ENCODE data around the gene HSPA1L. TPM values are rescaled to one million over a fixed set of nuclear protein-coding genes. Genes with fewer than 3 reads are reported as not detected.
"Not testable (repeated sequence)": the region's sequence is repeated elsewhere in the genome, so short reads cannot be mapped to it uniquely, and the experiment has no call there.

Gene HSPA1L
- total RNA-seq, 1 donor from 2014 or later: 0.98 TPM

GRCh38 chr6:31819871-31820299 is 4.8 kb upstream of the HSPA1L start:
- Histone ChIP-seq H3K36me3 (ENCODE audit: insufficient read depth, low read length) (no peaks in the 10 kb centered on the region), H3K27ac (ENCODE audit: low read depth, low read length) (no peak overlapping the region), H3K9ac (ENCODE audit: low read length) (no peak overlapping the region), H2AFZ (ENCODE audit: low read depth, low read length) (no peak overlapping the region), H3K4me1 (ENCODE audit: insufficient read depth, low read length) (peaks cover 13% of the 10 kb centered on the region), H3K79me2 (ENCODE audit: insufficient read depth, low read length) (peaks cover 19% of the 10 kb centered on the region), H3K4me2 (ENCODE audit: low read length) (no peak overlapping the region), H3K9me3 (ENCODE audit: insufficient read depth, low read depth, low read length) (no peaks in the 10 kb centered on the region), H4K20me1 (ENCODE audit: insufficient read depth, low read length) (peaks cover 16% of the 10 kb centered on the region), H3K4me3 (ENCODE audit: insufficient read depth, low read depth, low read length) (no peak overlapping the region), H3K27me3 (ENCODE audit: insufficient read depth, low read length) (no peaks in the 10 kb centered on the region)
- DNase-seq (ENCODE audit: low read depth): no peak
- Mint-ChIP-seq H3K4me1 (ENCODE audit: low read depth, unreplicated experiment) (peaks cover 12% of the 10 kb centered on the region), H3K9me3 (ENCODE audit: unreplicated experiment) (peaks cover 2% of the 10 kb centered on the region), H3K36me3 (ENCODE audit: low read depth, unreplicated experiment) (peaks cover 3% of the 10 kb centered on the region), H3K27ac (ENCODE audit: unreplicated experiment) (no peak overlapping the region), H3K4me3 (ENCODE audit: unreplicated experiment) (peak overlapping the region; percentile 31), H3K27me3 (ENCODE audit: low read depth, unreplicated experiment) (no peaks in the 10 kb centered on the region)
- no peak for TF ChIP-seq EZH2 (IDR thresholded peaks at IDR 0.05; ENCODE audit: insufficient read depth, low read length)
- TF ChIP-seq, protein P1, sequence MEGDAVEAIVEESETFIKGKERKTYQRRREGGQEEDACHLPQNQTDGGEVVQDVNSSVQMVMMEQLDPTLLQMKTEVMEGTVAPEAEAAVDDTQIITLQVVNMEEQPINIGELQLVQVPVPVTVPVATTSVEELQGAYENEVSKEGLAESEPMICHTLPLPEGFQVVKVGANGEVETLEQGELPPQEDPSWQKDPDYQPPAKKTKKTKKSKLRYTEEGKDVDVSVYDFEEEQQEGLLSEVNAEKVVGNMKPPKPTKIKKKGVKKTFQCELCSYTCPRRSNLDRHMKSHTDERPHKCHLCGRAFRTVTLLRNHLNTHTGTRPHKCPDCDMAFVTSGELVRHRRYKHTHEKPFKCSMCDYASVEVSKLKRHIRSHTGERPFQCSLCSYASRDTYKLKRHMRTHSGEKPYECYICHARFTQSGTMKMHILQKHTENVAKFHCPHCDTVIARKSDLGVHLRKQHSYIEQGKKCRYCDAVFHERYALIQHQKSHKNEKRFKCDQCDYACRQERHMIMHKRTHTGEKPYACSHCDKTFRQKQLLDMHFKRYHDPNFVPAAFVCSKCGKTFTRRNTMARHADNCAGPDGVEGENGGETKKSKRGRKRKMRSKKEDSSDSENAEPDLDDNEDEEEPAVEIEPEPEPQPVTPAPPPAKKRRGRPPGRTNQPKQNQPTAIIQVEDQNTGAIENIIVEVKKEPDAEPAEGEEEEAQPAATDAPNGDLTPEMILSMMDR (IDR thresholded peaks at IDR 0.05; ENCODE audit: insufficient read depth, low read depth, low read length): no peak
- no peak for FAIRE-seq

GRCh38 chr6:31817929-31818511 is 2.9 kb upstream of the HSPA1L start:
- Mint-ChIP-seq H3K4me1 (ENCODE audit: low read depth, unreplicated experiment) (peaks cover 18% of the 10 kb centered on the region), H3K4me3 (ENCODE audit: unreplicated experiment) (peak overlapping the region; percentile 81)
- H3K27me3 Mint-ChIP-seq (ENCODE audit: low read depth, unreplicated experiment); H3K9me3 Mint-ChIP-seq (ENCODE audit: unreplicated experiment); H3K27ac ChIP-seq (ENCODE audit: low read depth, low read length); H3K27me3 ChIP-seq (ENCODE audit: insufficient read depth, low read length); H3K9me3 ChIP-seq (ENCODE audit: insufficient read depth, low read depth, low read length); H3K36me3 Mint-ChIP-seq (ENCODE audit: low read depth, unreplicated experiment); H3K27ac Mint-ChIP-seq (ENCODE audit: unreplicated experiment); H2AFZ ChIP-seq (ENCODE audit: low read depth, low read length); DNase-seq (ENCODE audit: low read depth); H3K36me3 ChIP-seq (ENCODE audit: insufficient read depth, low read length); FAIRE-seq: not testable (repeated sequence)
- Histone ChIP-seq H4K20me1 (ENCODE audit: insufficient read depth, low read length) (peaks cover 16% of the 10 kb centered on the region), H3K79me2 (ENCODE audit: insufficient read depth, low read length) (peaks cover 19% of the 10 kb centered on the region), H3K4me3 (ENCODE audit: insufficient read depth, low read depth, low read length) (peak overlapping the region; percentile 49), H3K9ac (ENCODE audit: low read length) (peak overlapping the region; percentile 55), H3K4me2 (ENCODE audit: low read length) (peak overlapping the region; percentile 88), H3K4me1 (ENCODE audit: insufficient read depth, low read length) (peaks cover 22% of the 10 kb centered on the region)

GRCh38 chr6:31817133-31817928 is 2.2 kb upstream of the HSPA1L start:
- H3K4me1 Mint-ChIP-seq (ENCODE audit: low read depth, unreplicated experiment): peaks cover 14% of the 10 kb centered on the region
- peaks cover 19% of the 10 kb centered on the region for H3K79me2 ChIP-seq (ENCODE audit: insufficient read depth, low read length)
- not testable (repeated sequence) for H3K27me3 Mint-ChIP-seq (ENCODE audit: low read depth, unreplicated experiment); H3K36me3 Mint-ChIP-seq (ENCODE audit: low read depth, unreplicated experiment); H2AFZ ChIP-seq (ENCODE audit: low read depth, low read length); H3K9me3 ChIP-seq (ENCODE audit: insufficient read depth, low read depth, low read length); H3K9me3 Mint-ChIP-seq (ENCODE audit: unreplicated experiment); H3K27me3 ChIP-seq (ENCODE audit: insufficient read depth, low read length); DNase-seq (ENCODE audit: low read depth); H3K36me3 ChIP-seq (ENCODE audit: insufficient read depth, low read length); H3K27ac ChIP-seq (ENCODE audit: low read depth, low read length); FAIRE-seq; H3K27ac Mint-ChIP-seq (ENCODE audit: unreplicated experiment)
- peak overlapping the region; percentile 88 for H3K4me2 ChIP-seq (ENCODE audit: low read length)
- H3K4me1 ChIP-seq (ENCODE audit: insufficient read depth, low read length): peaks cover 18% of the 10 kb centered on the region
- H3K4me3 ChIP-seq (ENCODE audit: insufficient read depth, low read depth, low read length): peak overlapping the region; percentile 49
- peak overlapping the region; percentile 81 for H3K4me3 Mint-ChIP-seq (ENCODE audit: unreplicated experiment)
- H4K20me1 ChIP-seq (ENCODE audit: insufficient read depth, low read length): peaks cover 16% of the 10 kb centered on the region
- peak overlapping the region; percentile 55 for H3K9ac ChIP-seq (ENCODE audit: low read length)

Measured in astrocyte (in vitro differentiated cells and primary cell).